Prostate gland (tissue), 2 donors: ENCODE measurements around the gene JPH3. TPM values are rescaled to one million over a fixed set of nuclear protein-coding genes. Genes with fewer than 3 reads are reported as not detected.

Experiments used
- DNase-seq: peaks from one replicate; pipeline ENCODE4 v3.0.0-alpha.2; 2019; ENCODE audit warnings: low spot score
- H3K27ac ChIP-seq, 2 donors: fragments of 200-600 bp; sonication (generic); 2 replicates each; pipeline ENCODE4 v1.5.1; 2017 to 2019
- H3K27me3 ChIP-seq: fragments of 200-600 bp; sonication (generic); replicated peaks from 2 replicates; pipeline ENCODE4 v1.5.1; 2019; ENCODE audit not compliant: insufficient read depth
- H3K36me3 ChIP-seq, 2 donors: fragments of 200-600 bp; sonication (generic); 1 replicate in 1 of 2; 2 replicates in 1 of 2; pipeline versions ENCODE4 v1.5.1 to v1.8.1; 2017 to 2019
- H3K4me1 ChIP-seq: fragments of 200-600 bp; sonication (generic); replicated peaks from 2 replicates; pipeline ENCODE4 v1.5.1; 2019
- H3K4me3 ChIP-seq, 2 donors: fragments of 200-600 bp; sonication (generic); 2 replicates each; pipeline ENCODE4 v1.5.1; 2017 to 2019
- H3K9me3 ChIP-seq: fragments of 200-600 bp; sonication (generic); 2 replicates; pipeline ENCODE4 v1.5.1; 2017
- POLR2A ChIP-seq: fragments of 450-650 bp; IDR thresholded peaks from one replicate; pipeline ENCODE4 v1.6.1; 2016; ENCODE audit warnings: antibody characterized with exemption, mild to moderate bottlenecking
- POLR2AphosphoS5 ChIP-seq: sonication (generic); formaldehyde crosslinking; IDR thresholded peaks from one replicate; pipeline ENCODE4 v1.6.1; 2017; ENCODE audit warnings: antibody characterized with exemption
- WGBS: methylation state at CpG from one replicate; pipeline ENCODE4 v1.1.5; 2018; 5-methylcytosine and 5-hydroxymethylcytosine counted together
- intact Hi-C: fragments of 100-400 bp; cut with DNase I; formaldehyde crosslinking; loops from one replicate; pipeline ENCODE4 v1.14.2; 2022
- total RNA-seq, 2 donors: library from RNA; depleted of rRNA; stranded (reverse); fragments of >200 nt; gene quantifications; one replicate each; pipeline ENCODE4 v1.1.0, GENCODE V29; 2016
- TF ChIP-seq, protein P1 (sequence below), 4 experiments: fragments of 200-600 bp in 2 of 4; fragments of 450-650 bp in 2 of 4; sonication (generic) in 2 of 4; IDR thresholded peaks; 1 replicate in 3 of 4; 2 replicates in 1 of 4; pipeline ENCODE4 v1.5.1; 2016 to 2019; ENCODE audit warnings: antibody characterized with exemption in 4 of 4, mild to moderate bottlenecking in 2 of 4, moderate library complexity in 2 of 4

The JPH3 gene
- total RNA-seq, 2 donors from 2014 or later, result 1.0 to 6.1 TPM

DNA sequence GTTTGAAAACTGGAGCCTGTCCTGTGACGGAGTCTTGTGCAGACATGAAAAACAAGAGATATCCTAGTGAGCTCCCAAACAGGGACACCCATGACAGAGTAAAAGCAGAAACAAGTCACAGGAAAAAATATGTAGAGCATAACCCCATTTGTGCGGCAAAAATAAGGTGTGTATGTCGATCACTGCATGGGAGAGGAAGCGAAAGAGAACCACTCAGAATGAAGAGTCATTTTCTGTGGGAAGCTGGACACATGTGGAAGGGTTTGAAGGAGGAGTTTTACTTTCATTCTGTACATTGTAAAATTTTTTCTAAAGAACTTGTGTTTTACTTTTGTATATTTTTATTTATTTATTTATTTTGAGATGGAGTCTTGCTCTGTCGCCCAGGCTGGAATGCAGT, 72.1 kb downstream of the JPH3 start:
- Histone ChIP-seq H3K36me3 (no peaks in the 10 kb centered on the region), H3K27ac (no peak overlapping the region), H3K4me3 (no peak overlapping the region), H3K9me3 (no peaks in the 10 kb centered on the region), H3K4me1 (no peaks in the 10 kb centered on the region), H3K27me3 (no peaks in the 10 kb centered on the region)
- WGBS, result 90% methylated on average over 5 of the region's 5 CpGs
- TF ChIP-seq POLR2A, result no peak
- TF ChIP-seq POLR2AphosphoS5, result no peak
- TF ChIP-seq, protein P1, sequence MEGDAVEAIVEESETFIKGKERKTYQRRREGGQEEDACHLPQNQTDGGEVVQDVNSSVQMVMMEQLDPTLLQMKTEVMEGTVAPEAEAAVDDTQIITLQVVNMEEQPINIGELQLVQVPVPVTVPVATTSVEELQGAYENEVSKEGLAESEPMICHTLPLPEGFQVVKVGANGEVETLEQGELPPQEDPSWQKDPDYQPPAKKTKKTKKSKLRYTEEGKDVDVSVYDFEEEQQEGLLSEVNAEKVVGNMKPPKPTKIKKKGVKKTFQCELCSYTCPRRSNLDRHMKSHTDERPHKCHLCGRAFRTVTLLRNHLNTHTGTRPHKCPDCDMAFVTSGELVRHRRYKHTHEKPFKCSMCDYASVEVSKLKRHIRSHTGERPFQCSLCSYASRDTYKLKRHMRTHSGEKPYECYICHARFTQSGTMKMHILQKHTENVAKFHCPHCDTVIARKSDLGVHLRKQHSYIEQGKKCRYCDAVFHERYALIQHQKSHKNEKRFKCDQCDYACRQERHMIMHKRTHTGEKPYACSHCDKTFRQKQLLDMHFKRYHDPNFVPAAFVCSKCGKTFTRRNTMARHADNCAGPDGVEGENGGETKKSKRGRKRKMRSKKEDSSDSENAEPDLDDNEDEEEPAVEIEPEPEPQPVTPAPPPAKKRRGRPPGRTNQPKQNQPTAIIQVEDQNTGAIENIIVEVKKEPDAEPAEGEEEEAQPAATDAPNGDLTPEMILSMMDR (IDR thresholded peaks at IDR 0.05), result no peak
- intact Hi-C loops, result no loop called here
- DNase-seq, result no peak

DNA sequence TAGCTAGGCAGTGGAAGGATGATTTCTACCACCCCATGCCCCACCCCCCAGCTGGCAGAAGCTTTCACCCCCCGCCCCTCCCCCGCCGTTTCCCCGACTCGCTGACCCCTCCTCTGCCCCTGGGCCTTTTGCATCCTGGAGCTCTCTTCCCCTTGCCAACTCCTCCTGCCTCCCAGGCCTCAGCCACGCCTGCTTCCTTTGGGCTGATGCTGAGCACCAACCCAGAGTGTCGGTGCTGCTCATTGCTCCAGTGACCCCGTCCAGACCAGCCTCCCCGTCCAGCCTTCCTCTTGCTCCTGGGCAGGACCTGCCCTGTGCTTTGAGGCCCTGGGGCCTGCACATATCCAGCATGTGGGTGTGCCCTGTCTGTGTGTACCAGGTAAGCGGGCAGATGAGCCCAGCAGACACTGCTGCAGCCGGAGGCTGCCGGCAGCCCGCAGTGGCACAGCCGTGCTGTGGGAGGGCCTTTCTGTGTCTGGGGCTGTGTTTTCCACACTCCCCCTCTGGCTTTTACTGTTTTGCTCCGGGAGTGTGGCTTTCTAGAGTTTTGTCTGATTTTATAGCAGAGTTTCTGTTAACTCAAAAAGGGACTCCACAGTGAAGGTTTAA, 72.9 kb downstream of the JPH3 start:
- Histone ChIP-seq H3K27ac (no peak overlapping the region), H3K36me3 (no peaks in the 10 kb centered on the region), H3K9me3 (no peaks in the 10 kb centered on the region), H3K4me1 (no peaks in the 10 kb centered on the region), H3K27me3 (no peaks in the 10 kb centered on the region), H3K4me3 (no peak overlapping the region)
- intact Hi-C loops, result no loop called here
- TF ChIP-seq POLR2A (no peak), POLR2AphosphoS5 (no peak)
- TF ChIP-seq, protein P1 (IDR thresholded peaks at IDR 0.05), result no peak
- DNase-seq, result no peak
- WGBS, result 28% methylated on average over 15 of the region's 15 CpGs

- Histone ChIP-seq H3K4me3 (no peak overlapping the region), H3K36me3 (no peaks in the 10 kb centered on the region), H3K9me3 (no peaks in the 10 kb centered on the region), H3K4me1 (no peaks in the 10 kb centered on the region), H3K27ac (no peak overlapping the region), H3K27me3 (no peaks in the 10 kb centered on the region)
- intact Hi-C loops, result no loop called here
- TF ChIP-seq, protein P1 (IDR thresholded peaks at IDR 0.05), result no peak
- TF ChIP-seq POLR2A (no peak), POLR2AphosphoS5 (no peak)
- no peak for DNase-seq
- WGBS, result 83% methylated on average over 5 of the region's 5 CpGs
Measured at GRCh38 chr16:87677830-87678229, 75.5 kb downstream of the JPH3 start.

DNA sequence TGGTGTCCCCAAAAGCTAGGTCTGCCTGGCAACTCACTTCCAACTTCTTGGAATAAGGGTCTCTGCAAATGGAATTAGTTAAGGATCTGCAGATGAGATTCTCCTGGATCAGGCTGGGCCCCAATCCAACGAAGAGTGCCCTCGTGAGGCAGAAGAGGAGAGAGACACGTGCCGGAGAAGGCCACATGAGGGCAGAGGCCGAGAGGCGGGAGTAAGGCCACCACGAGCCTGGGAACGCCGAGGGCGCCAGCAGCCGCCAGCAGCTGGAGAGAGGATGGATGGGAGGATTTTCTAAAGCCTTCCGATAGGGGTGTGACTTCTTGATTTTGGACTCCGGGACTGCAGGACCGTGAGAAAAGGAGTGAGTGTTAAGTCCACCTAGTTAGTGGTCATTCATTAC, 76.3 kb downstream of the JPH3 start:
- WGBS, result 39% methylated on average over 14 of the region's 14 CpGs
- DNase-seq, result no peak
- intact Hi-C loops, result no loop called here
- Histone ChIP-seq H3K4me1 (no peaks in the 10 kb centered on the region), H3K27ac (no peak overlapping the region), H3K9me3 (no peaks in the 10 kb centered on the region), H3K4me3 (no peak overlapping the region), H3K36me3 (no peaks in the 10 kb centered on the region), H3K27me3 (no peaks in the 10 kb centered on the region)
- TF ChIP-seq, protein P1 (IDR thresholded peaks at IDR 0.05), result no peak
- TF ChIP-seq POLR2AphosphoS5 (no peak), POLR2A (no peak)

DNA sequence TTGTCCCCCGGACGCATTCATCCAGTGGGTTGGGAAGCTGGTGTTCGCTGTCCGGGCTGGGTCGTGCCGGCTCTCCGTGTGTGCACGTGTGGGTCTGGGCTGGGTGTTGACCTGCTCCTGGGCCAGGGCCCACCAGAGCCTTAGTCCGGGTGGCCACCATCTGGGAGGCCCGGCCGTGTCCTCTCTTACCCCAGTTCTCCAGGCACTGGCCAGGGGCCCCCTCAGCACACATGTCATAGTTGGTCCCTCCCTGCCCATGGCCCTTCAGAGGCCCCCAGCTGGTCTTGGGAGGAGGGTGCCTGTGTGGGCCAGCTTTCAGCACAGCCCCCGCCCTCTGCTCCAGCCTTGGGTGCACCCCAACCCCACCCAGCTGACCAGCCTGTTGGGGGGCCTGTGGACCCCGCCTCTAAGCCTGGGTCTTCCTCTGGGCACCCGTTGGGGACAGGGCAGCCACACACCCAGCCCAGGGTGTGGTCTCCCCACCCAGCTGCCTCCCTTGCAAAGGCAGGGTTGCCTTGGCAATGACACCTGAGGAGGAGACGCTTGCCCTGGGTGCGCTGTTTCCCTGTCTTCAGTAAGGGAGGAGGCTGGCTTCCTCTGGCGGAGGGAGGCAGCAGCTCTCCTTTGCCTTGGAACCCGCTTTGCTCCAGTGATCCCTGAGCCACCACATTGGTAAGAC, 77.4 kb downstream of the JPH3 start:
- H3K27me3 ChIP-seq, result peaks cover 4% of the 10 kb centered on the region
- H3K36me3 ChIP-seq, result no peaks in the 10 kb centered on the region
- H3K27ac ChIP-seq, result no peak overlapping the region
- TF ChIP-seq POLR2AphosphoS5 (no peak), POLR2A (no peak)
- TF ChIP-seq, protein P1 (IDR thresholded peaks at IDR 0.05), result no peak
- intact Hi-C loops, result no loop called here
- H3K4me1 ChIP-seq, result no peaks in the 10 kb centered on the region
- whole genome bisulfite sequencing, result 74% methylated on average over 18 of the region's 18 CpGs
- no peak overlapping the region for H3K4me3 ChIP-seq
- no peaks in the 10 kb centered on the region for H3K9me3 ChIP-seq
- DNase-seq, result no peak
